NCI-H2171 treated with DMSO at 0.1 percent for 48 hours (cell line): ENCODE measurements around the gene SUSD2.
A peak's percentile ranks its signal among the peaks of the same experiment; 100 is the strongest.
"Not testable (repeated sequence)": the region's sequence is repeated elsewhere in the genome, so short reads cannot be mapped to it uniquely, and the experiment has no call there.

ENCODE experiments used
- DNase-seq: peaks from one replicate; lab custom pipeline; 2025; lab: John Stamatoyannopoulos, UW

SUSD2 gene

GRCh38 chr22:24177456-24177855 lies 3.8 kb upstream of the SUSD2 start:
- DNase-seq: no peak

GRCh38 chr22:24178021-24178431 lies 3.3 kb upstream of the SUSD2 start:
- no peak for DNase-seq

GRCh38 chr22:24178502-24179440 lies 2.5 kb upstream of the SUSD2 start:
- peak; percentile 5 for DNase-seq

GRCh38 chr22:24179478-24180210 lies 1.6 kb upstream of the SUSD2 start:
- DNase-seq: no peak

GRCh38 chr22:24180316-24181087 lies 785 bp upstream of the SUSD2 start:
- DNase-seq: no peak

- DNase-seq: no peak
Observed at GRCh38 chr22:24181996-24182899, 961 bp downstream of the SUSD2 start.

- not testable (repeated sequence) for DNase-seq
Observed at GRCh38 chr22:24182900-24183246, 1.6 kb downstream of the SUSD2 start.

- no peak for DNase-seq
Observed at GRCh38 chr22:24183321-24184031, 2.2 kb downstream of the SUSD2 start.

GRCh38 chr22:24184057-24184798 lies 2.9 kb downstream of the SUSD2 start:
- no peak for DNase-seq

- DNase-seq: no peak
Observed at GRCh38 chr22:24185001-24185500, 3.8 kb downstream of the SUSD2 start.

GRCh38 chr22:24185501-24186351 lies 4.4 kb downstream of the SUSD2 start:
- no peak for DNase-seq

GRCh38 chr22:24186352-24186740 lies 5.1 kb downstream of the SUSD2 start:
- no peak for DNase-seq

- no peak for DNase-seq
Observed at GRCh38 chr22:24186892-24187670, 5.8 kb downstream of the SUSD2 start.

- DNase-seq: no peak
Observed at GRCh38 chr22:24187731-24188644, 6.7 kb downstream of the SUSD2 start.

GRCh38 chr22:24188705-24189248 lies 7.5 kb downstream of the SUSD2 start:
- no peak for DNase-seq
